ENCODE results near the gene FLNA. TPM values are rescaled to one million over a fixed set of nuclear protein-coding genes. Genes with fewer than 3 reads are reported as not detected.

The FLNA gene
- polyA plus RNA-seq, 6 donors from 2014 or later, result 39.6 to 269 (median 78.3) TPM

DNA sequence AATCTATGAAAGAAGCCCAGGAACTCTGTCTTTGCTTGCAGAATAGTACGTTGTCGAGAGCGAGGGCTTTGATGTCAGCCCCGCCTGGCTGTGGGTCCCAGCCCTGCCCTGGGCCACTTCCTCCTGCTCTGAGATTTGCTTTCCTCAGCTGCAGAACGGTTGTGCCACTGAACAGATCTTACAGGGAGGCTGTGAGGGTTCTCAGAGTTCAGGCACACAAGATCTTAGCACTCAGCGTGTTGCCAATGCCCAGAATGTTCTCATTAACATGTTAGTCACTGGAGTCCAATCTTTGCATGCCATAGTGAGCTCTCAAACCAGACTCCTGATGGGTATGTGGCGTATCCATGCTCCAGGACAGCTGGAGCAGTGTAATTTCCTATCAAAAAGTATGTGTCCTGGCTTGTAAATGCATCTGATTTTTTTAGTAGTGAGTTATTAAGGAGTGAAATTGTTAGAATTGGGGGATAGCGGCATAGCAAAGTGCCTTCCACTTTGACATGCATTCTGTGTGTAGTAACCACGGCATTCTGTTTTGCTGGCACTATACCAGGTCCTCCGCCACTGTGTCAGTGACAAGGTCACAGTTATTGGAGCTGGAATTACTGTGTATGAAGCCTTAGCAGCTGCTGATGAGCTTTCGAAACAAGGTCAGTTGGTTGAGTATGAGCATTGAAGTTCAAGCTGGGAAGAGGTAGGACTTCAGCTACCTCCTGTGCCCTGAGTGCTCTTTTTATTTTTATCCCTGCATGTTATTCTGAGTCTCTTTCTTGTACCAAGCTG is 47.2 kb downstream of the FLNA start:
- DNase-seq, result no peak
- peak overlapping the region in 4 of 8 donors; percentile 17 to 39 (median 31) for H3K4me3 Mint-ChIP-seq
- H3K27me3 Mint-ChIP-seq, result no peaks in the 10 kb centered on the region
- H3K27ac Mint-ChIP-seq, result peak overlapping the region in 1 of 6 donors; percentile 70
- peaks cover 8 to 26% (median 16%) of the 10 kb centered on the region in 3 donors for H3K4me1 Mint-ChIP-seq
- peak; percentile 77 to 84 for ATAC-seq (ENCODE audit: low read depth in 2 of 2)
- no peaks in the 10 kb centered on the region for H3K36me3 Mint-ChIP-seq
- H3K9me3 Mint-ChIP-seq, result peaks cover 0 to 3% (median 0%) of the 10 kb centered on the region in 7 donors

DNA sequence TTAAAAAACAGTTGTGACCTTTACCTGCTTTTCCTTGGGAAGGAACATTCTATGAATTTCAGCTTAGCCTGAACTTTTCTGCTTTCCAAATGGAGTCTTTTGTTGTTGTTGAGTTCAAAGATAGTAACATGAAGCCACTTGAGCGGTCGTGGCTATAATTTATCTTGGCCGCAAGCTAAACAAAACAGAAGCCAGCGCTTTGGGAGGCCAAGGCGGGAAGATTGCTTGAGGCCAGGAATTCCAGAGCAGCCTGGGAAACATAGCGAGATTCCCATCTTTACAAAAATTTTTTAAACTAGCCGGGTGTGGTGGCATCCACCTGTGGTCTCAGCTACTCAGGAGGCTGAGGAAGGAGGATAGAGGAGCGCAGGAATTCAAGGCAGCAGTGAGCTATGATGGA is 48.9 kb downstream of the FLNA start:
- no peak for DNase-seq
- no peak for ATAC-seq (ENCODE audit: low read depth in 2 of 2)
- H3K27ac Mint-ChIP-seq, result no peak overlapping the region
- H3K4me3 Mint-ChIP-seq, result no peak overlapping the region
- H3K36me3 Mint-ChIP-seq, result no peaks in the 10 kb centered on the region
- peaks cover 0 to 3% (median 0%) of the 10 kb centered on the region in 7 donors for H3K9me3 Mint-ChIP-seq
- peaks cover 18 to 34% (median 29%) of the 10 kb centered on the region in 3 donors for H3K4me1 Mint-ChIP-seq
- no peaks in the 10 kb centered on the region for H3K27me3 Mint-ChIP-seq

DNA sequence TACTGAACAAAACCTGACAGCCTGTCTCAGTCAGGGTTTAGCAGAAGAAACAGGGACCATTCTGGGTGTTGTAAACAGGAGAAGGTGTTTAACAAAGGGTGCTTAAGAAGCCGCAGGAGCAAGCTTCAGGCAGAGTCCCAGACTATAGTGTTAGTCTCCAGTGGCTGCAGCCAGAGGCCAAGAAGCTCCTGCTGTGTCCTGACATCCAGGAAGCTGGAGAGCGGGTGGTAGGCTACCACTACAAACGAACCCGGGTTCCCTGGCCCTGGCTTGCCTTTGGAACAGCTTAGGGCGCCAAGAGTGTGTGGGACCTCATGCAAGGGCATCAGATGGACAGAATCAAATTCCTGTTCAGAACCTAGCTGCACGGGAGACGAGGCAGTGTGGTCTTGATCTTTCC is 50.9 kb downstream of the FLNA start:
- H3K4me3 Mint-ChIP-seq, result no peak overlapping the region
- DNase-seq (no peak), ATAC-seq (ENCODE audit: low read depth in 2 of 2) (no peak)
- H3K4me1 Mint-ChIP-seq, result peaks cover 25 to 38% (median 33%) of the 10 kb centered on the region in 3 donors
- H3K36me3 Mint-ChIP-seq, result no peaks in the 10 kb centered on the region
- no peak overlapping the region for H3K27ac Mint-ChIP-seq
- H3K27me3 Mint-ChIP-seq, result no peaks in the 10 kb centered on the region
- peaks cover 0 to 3% (median 0%) of the 10 kb centered on the region in 7 donors for H3K9me3 Mint-ChIP-seq

DNA sequence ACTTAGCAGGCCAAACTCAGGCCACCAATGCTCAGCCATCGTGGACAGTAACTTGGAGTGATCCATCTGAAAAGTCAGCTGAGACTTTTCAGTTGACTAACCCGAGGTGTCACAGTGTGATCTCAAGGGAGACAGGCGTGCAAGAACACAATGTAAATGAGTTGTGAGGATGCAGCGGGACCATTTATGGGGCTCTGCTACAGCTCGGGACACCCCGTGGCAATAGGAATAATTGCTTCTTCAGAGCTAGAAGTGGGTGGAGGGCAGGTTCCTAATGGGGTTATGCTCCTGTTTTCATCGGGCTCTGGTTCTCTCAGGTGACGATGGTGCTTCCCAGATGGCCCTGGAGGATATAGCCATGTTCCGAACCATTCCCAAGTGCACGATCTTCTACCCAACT is 51.5 kb downstream of the FLNA start:
- H3K4me3 Mint-ChIP-seq, result no peak overlapping the region
- H3K27me3 Mint-ChIP-seq, result no peaks in the 10 kb centered on the region
- H3K27ac Mint-ChIP-seq, result no peak overlapping the region
- no peaks in the 10 kb centered on the region for H3K36me3 Mint-ChIP-seq
- peaks cover 0 to 2% (median 0%) of the 10 kb centered on the region in 7 donors for H3K9me3 Mint-ChIP-seq
- DNase-seq, result no peak
- H3K4me1 Mint-ChIP-seq, result peaks cover 25 to 38% (median 33%) of the 10 kb centered on the region in 3 donors
- peak in 1 of 2 donors; percentile 29 for ATAC-seq (ENCODE audit: low read depth in 2 of 2)

DNA sequence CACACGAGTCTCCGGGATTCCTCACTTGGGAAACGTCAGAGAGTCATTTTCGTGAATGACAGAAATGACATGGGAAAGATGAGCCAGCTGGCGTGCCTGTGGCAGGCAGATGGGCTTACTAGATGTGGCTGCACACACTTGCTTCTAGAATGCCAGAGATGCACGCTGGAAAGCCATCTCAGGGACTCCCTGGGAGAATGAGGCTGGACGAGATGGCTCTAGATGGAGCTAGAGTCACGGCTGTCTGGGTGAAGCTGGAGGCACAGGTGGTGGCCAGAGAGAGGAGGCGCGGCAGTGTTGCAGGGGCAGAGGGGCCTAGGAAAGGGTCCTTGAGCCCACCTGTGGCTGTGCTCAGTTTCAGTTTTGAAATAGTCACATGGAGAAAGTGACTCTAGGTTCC is 52.8 kb downstream of the FLNA start:
- H3K9me3 Mint-ChIP-seq, result peaks cover 0 to 2% (median 0%) of the 10 kb centered on the region in 7 donors
- H3K36me3 Mint-ChIP-seq, result no peaks in the 10 kb centered on the region
- H3K4me1 Mint-ChIP-seq, result peaks cover 31 to 34% (median 31%) of the 10 kb centered on the region in 3 donors
- no peak for DNase-seq
- no peaks in the 10 kb centered on the region for H3K27me3 Mint-ChIP-seq
- H3K27ac Mint-ChIP-seq, result peak overlapping the region in 2 of 6 donors; percentile 71 to 86
- peak overlapping the region in 1 of 8 donors; percentile 23 for H3K4me3 Mint-ChIP-seq
- no peak for ATAC-seq (ENCODE audit: low read depth in 2 of 2)

DNA sequence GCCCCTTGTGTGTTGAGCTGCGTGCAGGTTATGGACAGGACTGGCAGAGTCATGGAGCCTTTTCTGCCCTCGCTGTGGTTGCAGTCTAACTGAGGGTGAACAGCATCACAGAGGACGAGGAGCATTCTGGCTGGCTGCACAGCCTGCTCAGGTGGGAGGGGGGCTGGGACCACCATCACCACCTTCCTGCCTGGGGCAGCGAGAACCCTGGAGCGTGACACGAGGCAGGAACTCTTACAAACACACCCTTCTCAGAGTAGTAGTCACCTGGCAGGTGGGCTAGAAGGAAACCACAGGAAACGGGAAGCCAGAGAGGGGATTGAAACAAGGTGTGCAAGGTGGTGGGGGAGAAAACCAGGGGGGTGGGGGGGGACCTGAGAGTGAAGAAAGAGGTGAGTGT is 53.3 kb downstream of the FLNA start:
- no peaks in the 10 kb centered on the region for H3K27me3 Mint-ChIP-seq
- DNase-seq, result no peak
- peak overlapping the region in 2 of 8 donors; percentile 18 to 21 for H3K4me3 Mint-ChIP-seq
- H3K4me1 Mint-ChIP-seq, result peaks cover 27 to 29% (median 28%) of the 10 kb centered on the region in 3 donors
- ATAC-seq (ENCODE audit: low read depth in 2 of 2), result peak; percentile 28 to 33
- H3K36me3 Mint-ChIP-seq, result no peaks in the 10 kb centered on the region
- H3K9me3 Mint-ChIP-seq, result peaks cover 0 to 2% (median 0%) of the 10 kb centered on the region in 7 donors
- peak overlapping the region in 2 of 6 donors; percentile 37 to 71 for H3K27ac Mint-ChIP-seq

DNA sequence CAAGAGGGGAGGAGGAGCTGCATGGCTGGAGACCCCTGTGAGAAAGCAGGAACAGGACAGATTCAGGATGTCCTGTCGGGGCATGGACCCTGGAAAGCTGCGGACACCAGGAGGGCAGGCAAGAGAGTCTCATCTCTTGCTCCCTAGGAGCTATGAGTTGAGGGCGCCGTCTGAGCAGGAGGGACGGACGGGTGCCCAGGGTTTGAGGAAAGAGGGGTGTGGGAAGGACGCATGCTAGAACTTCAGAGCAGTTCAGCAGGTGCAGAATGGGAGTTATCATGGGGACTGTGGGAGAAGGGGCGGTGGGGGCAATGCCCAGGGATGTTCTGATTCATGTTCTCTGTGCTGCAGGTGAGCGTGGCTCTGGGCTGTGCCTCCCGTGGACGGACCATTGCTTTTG is 54.0 kb downstream of the FLNA start:
- Mint-ChIP-seq H3K4me1 (peaks cover 25 to 26% (median 26%) of the 10 kb centered on the region in 3 donors), H3K4me3 (peak overlapping the region in 1 of 8 donors; percentile 7), H3K36me3 (no peaks in the 10 kb centered on the region), H3K9me3 (peaks cover 0 to 2% (median 0%) of the 10 kb centered on the region in 7 donors), H3K27ac (peak overlapping the region in 4 of 6 donors; percentile 22 to 79 (median 40)), H3K27me3 (no peaks in the 10 kb centered on the region)
- no peak for ATAC-seq (ENCODE audit: low read depth in 2 of 2)
- no peak for DNase-seq

DNA sequence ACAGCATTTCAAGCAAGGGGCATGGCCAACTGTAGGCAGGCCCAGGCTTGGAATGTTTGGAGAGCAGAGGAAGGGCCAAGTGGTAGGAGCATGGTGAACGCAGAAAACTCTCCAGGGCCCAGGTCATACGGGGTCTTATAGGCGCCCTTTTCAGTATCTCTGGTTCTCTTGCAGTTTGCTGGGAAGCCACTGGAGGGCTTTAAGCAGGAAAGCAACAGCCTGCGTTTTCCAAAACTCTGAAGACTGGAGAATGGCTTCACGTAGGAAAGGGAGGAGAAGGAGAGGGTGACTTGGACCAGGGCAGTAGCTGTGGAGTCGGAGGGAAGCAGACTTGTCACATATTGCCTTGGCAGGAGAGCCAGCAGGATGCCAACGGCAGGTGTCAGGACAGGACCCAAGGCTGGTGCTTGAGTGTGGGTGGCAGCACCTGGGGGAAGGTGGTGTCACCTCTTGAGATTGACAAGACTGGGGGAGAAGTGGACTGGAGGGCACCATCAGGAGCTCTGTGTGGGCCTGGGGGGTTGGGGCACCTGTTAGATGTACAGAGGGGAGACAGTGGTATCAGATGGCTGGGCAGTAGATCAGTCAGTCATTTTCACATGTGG is 56.9 kb downstream of the FLNA start:
- no peak for DNase-seq
- peak; percentile 37 to 38 for ATAC-seq (ENCODE audit: low read depth in 2 of 2)
- H3K36me3 Mint-ChIP-seq, result no peaks in the 10 kb centered on the region

DNA sequence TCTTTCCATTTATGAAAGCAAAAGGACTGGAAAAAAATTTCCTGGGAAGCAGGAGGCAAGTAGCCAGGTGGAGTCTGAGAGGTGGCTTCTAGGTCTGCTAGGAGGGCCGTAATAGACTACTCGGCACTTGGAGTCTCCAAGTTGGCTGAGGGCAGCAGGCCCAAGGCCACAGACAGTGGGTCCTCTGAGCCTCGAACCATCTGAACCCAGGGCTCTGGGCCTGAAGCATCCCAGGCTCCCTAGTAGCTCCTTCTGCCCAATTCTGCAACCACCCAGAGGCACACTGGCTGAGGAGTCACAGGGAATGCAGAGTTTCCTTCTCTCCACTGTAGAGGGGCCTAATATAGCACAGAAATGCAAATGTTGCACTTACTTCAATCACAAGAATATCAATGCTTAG is 59.0 kb downstream of the FLNA start:
- Mint-ChIP-seq H3K36me3 (no peaks in the 10 kb centered on the region), H3K4me1 (peaks cover 9 to 18% (median 14%) of the 10 kb centered on the region in 3 donors), H3K4me3 (no peak overlapping the region), H3K9me3 (no peaks in the 10 kb centered on the region), H3K27me3 (no peaks in the 10 kb centered on the region), H3K27ac (no peak overlapping the region)
- no peak for ATAC-seq (ENCODE audit: low read depth in 2 of 2)
- DNase-seq, result no peak

More for the DNA sequence above, 56.9 kb downstream of the FLNA start:
- H3K4me1 Mint-ChIP-seq, result peaks cover 25 to 26% (median 26%) of the 10 kb centered on the region in 3 donors
- peak overlapping the region in 4 of 6 donors; percentile 33 to 91 (median 62) for H3K27ac Mint-ChIP-seq
- no peaks in the 10 kb centered on the region for H3K27me3 Mint-ChIP-seq
- peak overlapping the region in 4 of 8 donors; percentile 15 to 72 (median 54) for H3K4me3 Mint-ChIP-seq
- peaks cover 0 to 2% (median 0%) of the 10 kb centered on the region in 7 donors for H3K9me3 Mint-ChIP-seq

DNA sequence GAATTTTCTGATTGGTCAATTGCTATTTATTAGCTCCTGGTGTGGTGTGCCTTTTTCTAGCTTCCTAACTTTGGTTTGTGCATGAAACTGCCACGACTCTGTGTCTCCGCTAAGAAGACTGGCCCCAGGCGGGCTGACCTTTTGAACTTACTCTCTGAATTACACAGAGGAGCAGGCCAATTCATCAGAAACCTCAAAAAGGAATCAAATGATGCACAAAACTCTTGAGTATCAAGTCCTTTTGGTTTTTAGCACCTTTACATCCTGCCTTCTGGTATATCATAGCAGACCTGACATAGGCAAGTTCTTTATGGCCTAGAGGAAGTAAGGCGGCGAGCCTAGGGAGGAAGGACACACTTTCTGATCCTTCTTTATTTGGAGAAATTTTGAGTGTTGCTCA is 61.3 kb downstream of the FLNA start:
- peaks cover 12 to 21% (median 19%) of the 10 kb centered on the region in 3 donors for H3K4me1 Mint-ChIP-seq
- ATAC-seq (ENCODE audit: low read depth in 2 of 2) (no peak), DNase-seq (no peak)
- H3K27me3 Mint-ChIP-seq, result no peaks in the 10 kb centered on the region
- peak overlapping the region in 2 of 6 donors; percentile 5 to 89 for H3K27ac Mint-ChIP-seq
- no peaks in the 10 kb centered on the region for H3K9me3 Mint-ChIP-seq
- no peak overlapping the region for H3K4me3 Mint-ChIP-seq
- no peaks in the 10 kb centered on the region for H3K36me3 Mint-ChIP-seq

DNA sequence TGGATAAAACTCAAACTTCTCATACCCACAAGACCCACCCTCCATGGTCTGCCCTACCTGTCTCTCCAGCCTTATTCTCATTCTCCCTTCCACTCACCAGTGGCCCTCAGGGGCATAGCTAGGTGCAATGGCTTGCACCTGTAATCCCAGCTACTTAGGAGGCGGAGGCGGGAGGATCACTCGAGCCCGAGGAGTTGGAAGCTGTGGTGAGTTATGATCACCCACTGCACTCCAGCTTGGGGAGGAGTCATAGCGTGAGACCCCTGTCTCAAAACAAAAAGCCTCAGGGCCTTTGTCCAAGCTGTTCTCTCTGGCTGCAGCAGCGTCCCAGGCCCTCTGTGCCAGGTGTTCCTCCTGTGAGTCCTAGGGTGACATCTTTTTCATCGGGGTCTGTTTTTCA is 62.3 kb downstream of the FLNA start:
- Mint-ChIP-seq H3K4me1 (peaks cover 14 to 21% (median 20%) of the 10 kb centered on the region in 3 donors), H3K36me3 (no peaks in the 10 kb centered on the region), H3K27me3 (no peaks in the 10 kb centered on the region), H3K27ac (peak overlapping the region in 1 of 6 donors; percentile 65), H3K4me3 (no peak overlapping the region), H3K9me3 (no peaks in the 10 kb centered on the region)
- no peak for ATAC-seq (ENCODE audit: low read depth in 2 of 2)
- no peak for DNase-seq

DNA sequence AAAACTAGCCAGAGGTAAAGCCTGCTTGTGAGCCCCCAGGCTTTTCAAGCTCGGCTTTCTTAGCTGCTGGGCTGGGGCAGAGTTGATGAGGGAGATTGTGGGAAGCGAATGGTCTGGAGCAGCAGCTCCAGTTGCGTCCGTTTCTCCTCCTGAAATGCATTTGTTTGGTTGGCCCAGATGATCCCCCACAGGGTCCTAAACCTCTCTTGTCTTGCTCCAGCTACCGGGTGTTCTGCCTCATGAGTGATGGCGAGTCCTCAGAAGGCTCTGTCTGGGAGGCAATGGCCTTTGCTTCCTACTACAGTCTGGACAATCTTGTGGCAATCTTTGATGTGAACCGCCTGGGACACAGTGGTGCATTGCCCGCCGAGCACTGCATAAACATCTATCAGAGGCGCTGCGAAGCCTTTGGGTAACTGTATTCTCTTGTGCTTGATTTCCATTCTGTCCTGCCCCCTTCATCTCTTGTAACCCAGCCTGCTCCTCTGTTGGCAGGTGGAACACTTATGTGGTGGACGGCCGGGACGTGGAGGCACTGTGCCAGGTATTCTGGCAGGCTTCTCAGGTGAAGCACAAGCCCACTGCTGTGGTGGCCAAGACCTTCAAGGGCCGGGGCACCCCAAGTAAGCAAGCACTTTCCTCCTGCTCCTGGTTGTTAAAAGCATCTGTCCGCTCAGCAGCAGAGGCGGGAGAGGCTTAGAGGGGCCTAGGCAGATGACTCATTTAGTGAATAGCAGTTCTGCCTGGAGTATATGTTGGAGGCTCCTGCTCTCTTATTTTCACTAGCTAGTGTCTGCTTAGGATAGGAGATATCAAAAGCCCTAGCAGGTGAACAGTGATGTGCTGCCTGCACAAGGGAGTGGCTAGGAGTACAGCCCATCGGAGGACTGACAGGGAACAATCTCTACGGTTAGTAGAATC is 63.6 kb downstream of the FLNA start:
- H3K36me3 Mint-ChIP-seq, result no peaks in the 10 kb centered on the region
- no peak overlapping the region for H3K4me3 Mint-ChIP-seq
- no peaks in the 10 kb centered on the region for H3K9me3 Mint-ChIP-seq
- ATAC-seq (ENCODE audit: low read depth in 2 of 2) (no peak), DNase-seq (no peak)
- peak overlapping the region in 1 of 6 donors; percentile 56 for H3K27ac Mint-ChIP-seq
- peaks cover 16 to 27% (median 24%) of the 10 kb centered on the region in 3 donors for H3K4me1 Mint-ChIP-seq
- H3K27me3 Mint-ChIP-seq, result no peaks in the 10 kb centered on the region

Data from naive B cell (primary cell).